BE2C (cell line): ENCODE data around the gene CTRB2.
"Not testable (repeated sequence)": the region's sequence is repeated elsewhere in the genome, so short reads cannot be mapped to it uniquely, and the experiment has no call there.

Experiments used
- DNase-seq: peaks from one replicate; pipeline ENCODE4 v3.0.0-alpha.2; 2020
- H3K27me3 ChIP-seq: fragments of 250-450 bp; sonication (Bioruptor Pico); 2 replicates; pipeline ENCODE4 v1.5.1; 2020; ENCODE audit warnings: mild to moderate bottlenecking
- H3K36me3 ChIP-seq: fragments of 250-450 bp; sonication (Bioruptor Pico); 2 replicates; pipeline ENCODE4 v1.5.1; 2020; ENCODE audit warnings: mild to moderate bottlenecking
- H3K4me1 ChIP-seq: fragments of 250-450 bp; sonication (Bioruptor Pico); 2 replicates; pipeline ENCODE4 v1.5.1; 2020
- H3K4me3 ChIP-seq: 2 replicates; pipeline ENCODE4 v1.5.1; 2011; ENCODE audit warnings: low read depth, low read length
- H3K9me3 ChIP-seq: fragments of 250-450 bp; sonication (Bioruptor Pico); 2 replicates; pipeline ENCODE4 v1.5.1; 2020
- TF ChIP-seq, protein P1 (sequence below): IDR thresholded peaks from 2 replicates; pipeline ENCODE4 v1.5.1; 2012; ENCODE audit warnings: mild to moderate bottlenecking, low read depth, low read length

CTRB2 gene

DNA sequence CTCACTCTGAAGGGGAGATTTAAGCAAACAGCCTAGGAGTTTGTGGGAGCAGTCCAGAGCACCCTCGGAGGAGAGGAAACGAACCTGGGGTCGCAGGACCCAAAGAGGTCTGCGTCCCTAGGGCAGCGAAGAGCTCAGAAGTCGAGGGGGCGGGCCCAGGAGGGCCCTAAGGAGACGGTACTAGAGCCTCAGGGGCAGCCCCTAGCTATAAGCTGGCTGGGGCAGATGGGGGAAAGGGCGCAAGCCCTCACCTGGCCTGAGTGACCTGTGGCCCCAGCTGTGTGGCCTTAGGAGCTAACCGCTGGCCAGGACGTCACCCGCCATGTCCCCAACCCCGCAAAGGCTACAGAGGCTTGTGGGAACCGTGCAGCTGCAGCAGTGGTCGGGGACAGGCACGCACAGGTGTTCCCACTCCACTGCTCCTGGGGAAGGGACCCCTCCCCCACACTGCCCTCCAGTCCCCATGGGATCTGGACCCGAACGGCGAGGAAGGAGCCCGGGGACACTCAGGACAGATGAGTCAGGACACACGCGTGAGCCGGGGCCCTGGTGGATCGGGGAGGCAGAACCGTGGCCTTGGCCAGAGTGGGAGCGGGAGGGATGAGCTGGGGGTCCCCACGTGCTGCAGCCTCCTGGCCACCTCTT, 2.0 kb upstream of the CTRB2 start:
- TF ChIP-seq, protein P1, sequence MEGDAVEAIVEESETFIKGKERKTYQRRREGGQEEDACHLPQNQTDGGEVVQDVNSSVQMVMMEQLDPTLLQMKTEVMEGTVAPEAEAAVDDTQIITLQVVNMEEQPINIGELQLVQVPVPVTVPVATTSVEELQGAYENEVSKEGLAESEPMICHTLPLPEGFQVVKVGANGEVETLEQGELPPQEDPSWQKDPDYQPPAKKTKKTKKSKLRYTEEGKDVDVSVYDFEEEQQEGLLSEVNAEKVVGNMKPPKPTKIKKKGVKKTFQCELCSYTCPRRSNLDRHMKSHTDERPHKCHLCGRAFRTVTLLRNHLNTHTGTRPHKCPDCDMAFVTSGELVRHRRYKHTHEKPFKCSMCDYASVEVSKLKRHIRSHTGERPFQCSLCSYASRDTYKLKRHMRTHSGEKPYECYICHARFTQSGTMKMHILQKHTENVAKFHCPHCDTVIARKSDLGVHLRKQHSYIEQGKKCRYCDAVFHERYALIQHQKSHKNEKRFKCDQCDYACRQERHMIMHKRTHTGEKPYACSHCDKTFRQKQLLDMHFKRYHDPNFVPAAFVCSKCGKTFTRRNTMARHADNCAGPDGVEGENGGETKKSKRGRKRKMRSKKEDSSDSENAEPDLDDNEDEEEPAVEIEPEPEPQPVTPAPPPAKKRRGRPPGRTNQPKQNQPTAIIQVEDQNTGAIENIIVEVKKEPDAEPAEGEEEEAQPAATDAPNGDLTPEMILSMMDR, result no peak
- Histone ChIP-seq H3K27me3 (no peaks in the 10 kb centered on the region), H3K9me3 (no peaks in the 10 kb centered on the region), H3K36me3 (no peaks in the 10 kb centered on the region), H3K4me1 (no peaks in the 10 kb centered on the region), H3K4me3 (no peak overlapping the region)
- DNase-seq, result no peak

DNA sequence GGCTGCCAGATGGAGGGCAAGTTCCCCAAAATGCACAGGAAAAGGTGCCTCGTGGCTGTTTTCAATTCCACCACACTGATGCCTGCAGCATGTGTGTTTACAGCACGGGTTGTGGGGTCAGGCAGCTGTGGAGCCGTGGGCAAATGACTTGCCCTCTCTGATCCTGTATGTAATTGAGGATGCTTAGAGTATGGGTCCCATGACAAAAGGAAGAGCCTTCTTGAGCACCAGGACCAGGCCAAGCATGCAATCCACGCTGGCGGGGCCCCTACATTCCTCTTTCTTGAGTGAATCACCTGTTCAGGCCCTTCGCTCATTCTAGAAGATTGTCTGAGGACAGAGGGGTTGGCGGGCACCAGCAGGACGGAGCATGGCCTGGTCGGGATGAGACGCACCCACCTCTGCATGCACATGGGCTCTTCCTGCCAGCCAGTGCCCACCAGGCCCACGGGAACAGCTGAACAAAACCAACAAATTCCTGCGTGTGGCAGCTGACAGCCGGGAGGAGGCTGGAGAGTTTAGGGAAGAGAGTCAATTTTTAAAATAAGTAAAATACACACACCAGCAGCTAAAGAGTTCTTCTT, 1.4 kb upstream of the CTRB2 start:
- Histone ChIP-seq H3K27me3 (no peaks in the 10 kb centered on the region), H3K9me3 (no peaks in the 10 kb centered on the region), H3K4me1 (no peaks in the 10 kb centered on the region), H3K36me3 (no peaks in the 10 kb centered on the region), H3K4me3 (no peak overlapping the region)
- TF ChIP-seq, protein P1, result no peak
- no peak for DNase-seq

DNA sequence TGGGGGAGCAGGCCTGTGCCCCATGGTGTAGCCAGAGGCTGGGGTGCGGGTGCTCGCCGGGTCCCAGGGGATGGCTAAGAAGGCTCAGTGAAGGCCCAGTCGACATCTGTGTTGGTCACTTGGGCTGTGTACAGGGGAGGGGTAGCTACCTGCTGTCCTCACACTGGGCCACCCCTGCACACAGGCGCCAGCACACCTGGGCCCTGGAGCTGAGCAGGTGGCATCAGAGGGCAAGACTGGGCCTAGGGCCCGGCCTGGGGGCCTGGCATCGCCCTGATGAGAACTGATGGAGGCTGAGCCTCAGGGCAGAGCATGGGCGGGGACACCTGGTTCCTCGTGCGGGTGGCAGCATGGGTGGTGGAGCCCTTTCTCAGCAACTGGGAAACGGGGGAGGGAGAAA, 870 bp upstream of the CTRB2 start:
- Histone ChIP-seq H3K36me3 (no peaks in the 10 kb centered on the region), H3K9me3 (no peaks in the 10 kb centered on the region), H3K4me1 (no peaks in the 10 kb centered on the region), H3K4me3 (no peak overlapping the region), H3K27me3 (no peaks in the 10 kb centered on the region)
- no peak for DNase-seq
- TF ChIP-seq, protein P1, result no peak

DNA sequence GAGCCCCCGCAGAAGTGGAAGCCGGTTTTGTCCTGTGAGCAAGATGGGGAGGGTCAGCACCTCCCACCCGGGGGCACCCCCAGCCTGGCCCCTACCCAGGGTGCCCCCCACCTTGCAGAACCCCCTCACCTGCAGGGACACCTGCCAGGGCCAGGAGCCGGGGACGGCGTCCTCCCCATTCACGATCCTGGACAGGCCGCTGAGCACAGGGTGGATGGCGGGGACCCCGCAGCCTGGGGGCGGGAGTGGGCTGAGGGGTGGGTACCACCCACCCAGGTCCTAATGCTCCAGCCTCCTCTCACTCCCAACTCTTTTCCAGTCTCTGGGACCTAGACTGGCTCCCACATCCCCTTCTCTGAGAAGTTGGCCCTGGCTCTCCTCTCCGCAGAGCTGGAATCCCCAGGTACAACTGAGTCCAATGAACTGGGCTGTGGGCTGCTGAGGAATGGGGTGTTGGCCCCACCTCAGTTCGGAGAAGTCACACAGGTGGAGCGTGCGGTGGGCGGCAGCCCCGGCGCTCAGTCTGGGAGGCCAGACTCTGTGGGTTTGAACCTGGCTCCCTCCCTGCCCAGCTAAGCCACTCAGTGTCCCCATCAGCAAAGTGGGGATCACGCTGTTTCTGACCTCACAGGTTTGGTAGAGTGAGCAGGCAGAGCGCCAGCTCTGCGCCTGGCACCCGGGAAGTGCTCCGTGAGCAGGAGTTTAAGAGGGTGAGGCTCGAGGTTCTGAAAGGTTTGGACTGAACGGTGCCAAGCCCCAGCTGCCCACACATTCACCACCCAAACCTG, 806 bp downstream of the CTRB2 start:
- H3K4me1 ChIP-seq, H3K27me3 ChIP-seq, H3K4me3 ChIP-seq, H3K9me3 ChIP-seq, H3K36me3 ChIP-seq, DNase-seq: not testable (repeated sequence)

DNA sequence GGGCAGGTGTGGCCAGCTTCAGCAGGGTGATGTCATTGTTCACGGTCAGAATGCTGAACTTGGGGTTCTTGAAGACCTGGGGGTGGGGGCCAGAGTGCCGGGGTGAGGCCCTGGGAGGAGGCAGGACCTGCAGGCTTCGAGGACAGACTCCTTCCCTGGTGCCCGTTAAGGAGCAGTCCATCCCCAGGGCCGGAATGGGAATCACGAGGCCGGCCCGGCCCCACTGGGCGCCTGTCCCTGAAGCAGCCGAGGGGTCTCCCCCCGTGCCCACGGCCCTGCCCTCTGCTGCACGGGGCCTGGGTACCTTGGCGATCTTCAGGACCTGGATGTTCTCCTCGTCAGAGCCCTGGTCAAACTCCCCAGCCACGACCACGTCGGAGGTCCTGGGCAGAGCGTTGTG, 1.5 kb downstream of the CTRB2 start:
- DNase-seq, H3K4me3 ChIP-seq, H3K27me3 ChIP-seq, H3K9me3 ChIP-seq, H3K4me1 ChIP-seq, H3K36me3 ChIP-seq: not testable (repeated sequence)

DNA sequence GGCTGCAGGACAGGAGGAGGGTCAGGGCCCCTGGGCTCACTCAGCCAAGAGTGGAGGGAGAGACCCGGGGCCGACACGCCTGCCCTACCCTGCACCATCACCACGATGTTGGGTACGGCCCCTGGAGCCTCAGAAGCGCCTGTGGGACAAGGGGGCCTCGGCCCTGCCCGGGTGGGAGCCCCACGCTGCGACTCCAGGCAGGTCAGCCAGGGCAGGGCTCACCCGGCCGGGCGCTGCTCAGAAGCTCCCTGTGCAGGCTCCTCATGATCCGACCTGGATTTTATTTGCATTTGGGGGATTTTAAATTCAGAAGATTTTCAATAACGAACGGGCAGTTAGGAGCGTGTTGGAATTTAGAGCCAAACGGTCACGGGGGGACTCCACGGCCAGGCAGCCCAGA, 2.1 kb downstream of the CTRB2 start:
- not testable (repeated sequence) for H3K9me3 ChIP-seq, DNase-seq, H3K4me1 ChIP-seq, H3K36me3 ChIP-seq, H3K27me3 ChIP-seq, H3K4me3 ChIP-seq

DNA sequence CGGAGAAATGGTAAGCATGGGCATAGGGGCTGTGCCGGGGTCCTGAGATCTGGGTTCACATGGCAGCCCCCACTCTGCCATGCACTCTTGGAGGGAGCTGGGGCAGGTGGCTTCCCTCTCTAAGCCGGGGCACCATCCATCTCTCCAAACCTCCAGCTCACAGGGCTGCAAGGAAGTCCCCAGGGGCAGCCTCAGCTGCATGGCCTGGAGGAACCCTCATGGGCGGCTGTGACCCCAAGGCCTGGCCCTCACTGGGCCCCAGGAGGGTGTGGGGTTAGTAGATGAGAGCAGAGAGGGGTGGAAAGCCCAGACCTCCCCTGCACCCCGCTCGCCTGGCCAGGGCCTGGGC, 2.6 kb downstream of the CTRB2 start:
- Histone ChIP-seq H3K4me3 (no peak overlapping the region), H3K27me3 (no peaks in the 10 kb centered on the region), H3K36me3 (no peaks in the 10 kb centered on the region), H3K4me1 (no peaks in the 10 kb centered on the region), H3K9me3 (no peaks in the 10 kb centered on the region)
- TF ChIP-seq, protein P1, result no peak
- no peak for DNase-seq
